A549 treated with GW870086 at 1 μM for 4 hours (cell line): Measurements from ENCODE around the gene RNF144B. TPM values are rescaled to one million over a fixed set of nuclear protein-coding genes. Genes with fewer than 3 reads are reported as not detected.

Source experiments
- total RNA-seq: library from RNA; stranded (reverse); fragments of 200-300 nt; extraction: Qiagen RNA extraction; gene quantifications from 5 replicates; pipeline ENCODE4 v1.2.3, GENCODE V29; 2022; ENCODE audit warnings: low read depth

The RNF144B gene
- 0.08 to 0.50 TPM (median 0.31 TPM) in 5 replicates for total RNA-seq

DNA sequence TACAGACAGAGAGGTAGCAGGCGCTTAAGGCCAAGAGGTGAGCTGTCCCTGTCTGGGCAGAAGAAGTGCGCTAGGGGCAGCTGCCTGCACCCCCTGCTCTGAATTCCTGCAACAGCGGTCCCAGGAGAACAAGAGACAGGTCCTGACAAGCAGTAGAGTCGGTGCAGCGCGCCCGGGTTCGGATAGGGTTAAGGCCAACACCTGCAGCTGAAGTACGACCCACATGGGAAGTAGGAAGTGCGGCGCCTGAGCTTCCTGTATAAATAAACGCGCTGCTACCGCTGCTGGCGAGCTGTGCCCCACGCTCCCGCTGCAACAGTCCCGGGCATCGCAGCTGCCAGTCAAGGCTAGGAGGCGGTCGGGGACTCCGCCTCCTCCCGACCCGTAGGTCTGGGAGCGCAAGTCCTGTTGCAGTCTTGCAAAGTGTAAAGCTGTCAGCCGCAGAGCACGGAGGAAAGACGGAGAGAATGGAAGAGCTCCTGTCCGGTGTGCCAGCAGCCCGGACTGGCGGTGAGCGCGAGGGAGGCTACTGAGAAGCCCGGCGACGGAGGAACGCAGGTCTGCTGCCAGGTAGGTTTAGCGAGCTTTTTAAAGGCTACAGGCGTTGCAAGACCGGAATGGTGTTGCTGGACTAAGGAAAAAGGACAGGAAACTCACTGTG lies at the start of gene RNF144B:
Gene RNF144B (plus strand): TSS at position 290 of the 661 bp plus-strand sequence. CDS start 12,185 bp downstream, outside the sequence.

Other genes starting within 250 kb of the RNF144B start
- gene TPMT, start 232.3 kb upstream of the RNF144B start, total RNA-seq: 5.6 to 6.7 TPM (median 5.9 TPM) in 5 replicates
- gene KDM1B, start 231.9 kb upstream of the RNF144B start, total RNA-seq: 7.1 to 8.8 TPM (median 7.7 TPM) in 5 replicates
- gene DEK, start 122.8 kb upstream of the RNF144B start, total RNA-seq: 69.1 to 94.3 TPM (median 81.8 TPM) in 5 replicates